Fibroblast of lung (primary cell): ENCODE results near the gene COA1. TPM values are rescaled to one million over a fixed set of nuclear protein-coding genes. Genes with fewer than 3 reads are reported as not detected.
A peak's percentile ranks its signal among the peaks of the same experiment; 100 is the strongest.

Source experiments
- DNase-seq, 2 donors: peaks; one replicate each; pipeline versions ENCODE4 v3.0.0 to v3.0.0-alpha.2; 2010; ENCODE audit warnings: low read depth in 2 of 2
- H2AFZ ChIP-seq: 2 replicates; pipeline ENCODE4 v1.5.1; 2012; ENCODE audit warnings: low read length, control low read depth, inconsistent platforms
- H3K27ac ChIP-seq: 2 replicates; pipeline ENCODE4 v1.5.1; 2011; ENCODE audit warnings: low read length, control low read depth; ENCODE audit not compliant: insufficient read depth
- H3K27me3 ChIP-seq: 2 replicates; pipeline ENCODE4 v1.5.1; 2011; ENCODE audit warnings: mild to moderate bottlenecking, low read length; ENCODE audit not compliant: control insufficient read depth, insufficient read depth
- H3K36me3 ChIP-seq: 2 replicates; pipeline ENCODE4 v1.5.1; 2011; ENCODE audit warnings: low read length; ENCODE audit not compliant: control insufficient read depth, insufficient read depth
- H3K4me1 ChIP-seq: 2 replicates; pipeline ENCODE4 v1.5.1; 2011; ENCODE audit warnings: low read length; ENCODE audit not compliant: control insufficient read depth, insufficient read depth; ENCODE audit errors: extremely low read depth
- H3K4me2 ChIP-seq: 2 replicates; pipeline ENCODE4 v1.5.1; 2011; ENCODE audit warnings: low read length, control low read depth; ENCODE audit not compliant: insufficient read depth; ENCODE audit errors: extremely low read depth
- H3K4me3 ChIP-seq, 4 experiments: fragments of 200-600 bp in 1 of 4; sonication (generic) in 1 of 4; replicated peaks in 1 of 4; 2 replicates each; pipeline ENCODE4 v1.5.1; 2011 to 2016; ENCODE audit warnings: low read length in 4 of 4, low read depth in 3 of 4, mild to moderate bottlenecking in 3 of 4, control low read depth in 2 of 4, inconsistent platforms in 1 of 4, mixed read lengths in 1 of 4; ENCODE audit not compliant: insufficient read depth in 1 of 4; ENCODE audit errors: control extremely low read depth in 1 of 4
- H3K79me2 ChIP-seq: 2 replicates; pipeline ENCODE4 v1.5.1; 2012; ENCODE audit warnings: mild to moderate bottlenecking, low read length, inconsistent platforms; ENCODE audit not compliant: control insufficient read depth, insufficient read depth
- H3K9ac ChIP-seq: 2 replicates; pipeline ENCODE4 v1.5.1; 2011; ENCODE audit warnings: mild to moderate bottlenecking, low read length, control low read depth; ENCODE audit not compliant: insufficient read depth
- H3K9me3 ChIP-seq: 2 replicates; pipeline ENCODE4 v1.5.1; 2012; ENCODE audit warnings: low read depth, low read length; ENCODE audit not compliant: control insufficient read depth, insufficient read depth
- H4K20me1 ChIP-seq: 2 replicates; pipeline ENCODE4 v1.5.1; 2011; ENCODE audit warnings: low read length; ENCODE audit not compliant: control insufficient read depth, insufficient read depth; ENCODE audit errors: extremely low read depth
- EZH2 ChIP-seq: IDR thresholded peaks from 2 replicates; pipeline ENCODE4 v1.5.1; 2012; ENCODE audit warnings: low read length, control low read depth, mild to moderate bottlenecking; ENCODE audit errors: missing control alignments
- polyA plus RNA-seq, 2 donors: library from polyadenylated mRNA; depleted of rRNA in 1 of 2; stranded (reverse) in 1 of 2; unstranded in 1 of 2; fragments of >200 nt; gene quantifications; 2 replicates each; pipeline ENCODE4 v1.2.1, GENCODE V29; 2011 to 2012; ENCODE audit warnings: missing spikeins in 1 of 2
- total RNA-seq: library from RNA; depleted of rRNA; stranded (reverse); fragments of >200 nt; gene quantifications from 2 replicates; pipeline ENCODE4 v1.2.1, GENCODE V29; 2014
- TF ChIP-seq, protein P1 (sequence below), 2 donors: IDR thresholded peaks in 1 of 2; conservative IDR thresholded peaks in 1 of 2; 1 replicate in 1 of 2; 2 replicates in 1 of 2; pipeline ENCODE4 v1.5.1; 2011 to 2012; ENCODE audit warnings: low read length in 2 of 2, control low read depth in 1 of 2, inconsistent platforms in 1 of 2, low read depth in 1 of 2, mild to moderate bottlenecking in 1 of 2

COA1 gene
- total and polyA plus RNA-seq, 2 donors (not counting 1 experiment from before 2014, with no cell fraction given): 28.8 to 39.6 TPM

DNA sequence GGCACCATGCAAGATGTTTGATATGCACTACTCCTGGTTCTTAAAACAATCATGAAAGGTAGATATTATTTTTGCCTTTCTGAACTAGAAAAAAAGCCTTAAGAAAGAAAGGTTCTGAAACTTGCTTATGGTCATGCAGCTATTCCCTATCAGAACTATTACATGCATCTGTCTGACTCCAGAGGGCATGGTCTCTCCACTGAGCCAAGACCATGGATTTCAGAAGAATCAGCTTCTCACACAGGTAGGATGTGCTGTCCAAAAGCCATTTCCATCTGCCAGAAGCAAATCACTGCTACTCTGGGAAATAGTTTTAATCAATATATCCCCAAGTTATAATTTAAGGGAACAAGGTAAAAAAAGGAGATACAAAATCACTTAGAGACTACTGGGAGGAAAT is 77.0 kb downstream of the COA1 start:
- H3K4me1 ChIP-seq: peaks cover 39% of the 10 kb centered on the region
- H3K79me2 ChIP-seq: peaks cover 2% of the 10 kb centered on the region
- no peaks in the 10 kb centered on the region for H4K20me1 ChIP-seq
- peak in 1 of 2 donors; percentile 32 for DNase-seq
- no peaks in the 10 kb centered on the region for H3K36me3 ChIP-seq
- H2AFZ ChIP-seq: no peak overlapping the region
- TF ChIP-seq EZH2: no peak
- TF ChIP-seq, protein P1, sequence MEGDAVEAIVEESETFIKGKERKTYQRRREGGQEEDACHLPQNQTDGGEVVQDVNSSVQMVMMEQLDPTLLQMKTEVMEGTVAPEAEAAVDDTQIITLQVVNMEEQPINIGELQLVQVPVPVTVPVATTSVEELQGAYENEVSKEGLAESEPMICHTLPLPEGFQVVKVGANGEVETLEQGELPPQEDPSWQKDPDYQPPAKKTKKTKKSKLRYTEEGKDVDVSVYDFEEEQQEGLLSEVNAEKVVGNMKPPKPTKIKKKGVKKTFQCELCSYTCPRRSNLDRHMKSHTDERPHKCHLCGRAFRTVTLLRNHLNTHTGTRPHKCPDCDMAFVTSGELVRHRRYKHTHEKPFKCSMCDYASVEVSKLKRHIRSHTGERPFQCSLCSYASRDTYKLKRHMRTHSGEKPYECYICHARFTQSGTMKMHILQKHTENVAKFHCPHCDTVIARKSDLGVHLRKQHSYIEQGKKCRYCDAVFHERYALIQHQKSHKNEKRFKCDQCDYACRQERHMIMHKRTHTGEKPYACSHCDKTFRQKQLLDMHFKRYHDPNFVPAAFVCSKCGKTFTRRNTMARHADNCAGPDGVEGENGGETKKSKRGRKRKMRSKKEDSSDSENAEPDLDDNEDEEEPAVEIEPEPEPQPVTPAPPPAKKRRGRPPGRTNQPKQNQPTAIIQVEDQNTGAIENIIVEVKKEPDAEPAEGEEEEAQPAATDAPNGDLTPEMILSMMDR (conservative IDR thresholded peaks at IDR 0.05 in 1 of 2, IDR thresholded peaks at IDR 0.05 in 1 of 2; ENCODE audit: low read depth in 1 of 2, low read length in 2 of 2): no peak
- H3K27ac ChIP-seq: no peak overlapping the region
- H3K4me3 ChIP-seq: no peak overlapping the region
- no peak overlapping the region for H3K4me2 ChIP-seq
- H3K27me3 ChIP-seq: no peaks in the 10 kb centered on the region
- H3K9me3 ChIP-seq: no peaks in the 10 kb centered on the region
- H3K9ac ChIP-seq: no peak overlapping the region

DNA sequence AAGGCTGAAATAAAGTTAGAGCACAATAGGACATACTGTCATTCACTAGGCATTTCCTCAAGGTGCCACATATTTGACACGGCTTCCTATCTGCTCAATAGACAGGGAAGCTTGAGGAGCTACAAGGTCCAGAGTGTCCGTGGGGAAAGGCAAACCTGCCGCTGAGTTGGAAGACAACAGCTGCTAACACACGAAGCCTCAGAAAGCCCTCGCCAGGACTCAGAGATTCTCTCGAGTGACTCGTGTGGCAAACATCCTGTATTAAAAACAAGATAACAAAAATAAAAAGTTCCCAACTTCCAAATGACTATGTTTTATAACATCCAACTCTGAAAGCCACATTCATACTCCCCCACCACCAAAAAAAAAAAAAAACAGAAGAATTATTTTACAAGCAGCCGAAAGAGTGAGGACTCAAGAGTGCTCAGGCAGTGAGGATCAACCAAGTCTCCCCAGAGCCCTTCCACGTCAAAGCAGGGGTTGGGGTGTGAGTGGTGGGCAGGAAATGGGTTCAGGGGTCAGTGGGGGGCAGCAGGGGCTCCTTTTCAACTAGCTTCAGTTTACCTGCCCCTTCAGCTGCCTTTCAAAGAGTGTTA is 78.8 kb downstream of the COA1 start:
- Histone ChIP-seq H3K27me3 (no peaks in the 10 kb centered on the region), H3K4me3 (no peak overlapping the region), H2AFZ (no peak overlapping the region), H3K79me2 (peaks cover 2% of the 10 kb centered on the region), H3K9me3 (no peaks in the 10 kb centered on the region), H3K4me2 (peak overlapping the region; percentile 70), H3K4me1 (peaks cover 56% of the 10 kb centered on the region), H3K27ac (peak overlapping the region; percentile 99), H3K36me3 (no peaks in the 10 kb centered on the region), H4K20me1 (no peaks in the 10 kb centered on the region), H3K9ac (no peak overlapping the region)
- DNase-seq: peak; percentile 60 to 86
- TF ChIP-seq, protein P1 (conservative IDR thresholded peaks at IDR 0.05 in 1 of 2, IDR thresholded peaks at IDR 0.05 in 1 of 2; ENCODE audit: low read depth in 1 of 2, low read length in 2 of 2): no peak
- no peak for TF ChIP-seq EZH2

DNA sequence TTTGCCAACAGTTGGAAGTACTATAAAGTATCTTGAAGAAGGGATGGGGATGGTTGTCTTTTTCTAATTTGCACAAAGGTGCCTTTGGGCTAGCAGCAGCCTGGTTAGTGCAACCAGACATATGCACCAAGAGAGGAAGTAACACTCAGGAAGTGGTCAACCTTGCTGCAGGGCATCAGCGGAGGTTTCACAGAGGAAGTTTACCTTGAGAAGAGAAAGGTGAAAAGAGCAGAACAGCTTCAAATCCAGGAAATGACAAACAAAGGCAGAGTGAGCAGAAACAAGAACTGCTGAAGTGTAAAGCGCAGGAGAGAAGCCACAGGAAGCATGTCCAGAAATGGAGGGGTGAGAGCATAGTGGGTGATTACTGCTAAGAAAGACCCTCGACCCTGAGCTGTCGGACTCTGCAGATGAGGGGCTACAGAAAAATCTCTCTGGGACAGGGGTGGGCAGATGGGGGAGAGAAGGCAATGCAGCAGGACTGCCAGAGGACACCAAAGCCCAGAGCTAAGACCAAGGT is 79.5 kb downstream of the COA1 start:
- H3K4me3 ChIP-seq: no peak overlapping the region
- H2AFZ ChIP-seq: no peak overlapping the region
- peaks cover 2% of the 10 kb centered on the region for H3K79me2 ChIP-seq
- no peak for TF ChIP-seq EZH2
- TF ChIP-seq, protein P1 (conservative IDR thresholded peaks at IDR 0.05 in 1 of 2, IDR thresholded peaks at IDR 0.05 in 1 of 2; ENCODE audit: low read depth in 1 of 2, low read length in 2 of 2): no peak
- peak overlapping the region; percentile 99 for H3K27ac ChIP-seq
- no peaks in the 10 kb centered on the region for H3K9me3 ChIP-seq
- H3K27me3 ChIP-seq: no peaks in the 10 kb centered on the region
- DNase-seq: peak in 1 of 2 donors; percentile 42
- no peaks in the 10 kb centered on the region for H4K20me1 ChIP-seq
- H3K4me2 ChIP-seq: peak overlapping the region; percentile 16
- H3K36me3 ChIP-seq: no peaks in the 10 kb centered on the region
- H3K4me1 ChIP-seq: peaks cover 57% of the 10 kb centered on the region
- H3K9ac ChIP-seq: no peak overlapping the region
